K562 (cell line): ENCODE results near the gene MRPL9. TPM values are rescaled to one million over a fixed set of nuclear protein-coding genes. Genes with fewer than 3 reads are reported as not detected.

Source experiments
- BACH1 ChIP-seq: fragments of 200-800 bp; sonication (Bioruptor generic); IDR thresholded peaks from 2 replicates; pipeline ENCODE4 v1.6.1; 2016; ENCODE audit warnings: missing genetic modification characterization, missing compliant biosample characterization
- BRCA1 ChIP-seq, 2 experiments: fragments of 450-650 bp in 1 of 2; sonication (generic) in 1 of 2; formaldehyde crosslinking in 1 of 2; IDR thresholded peaks; 2 replicates each; pipeline versions ENCODE4 v1.5.0 to v1.6.1; 2017 to 2020; ENCODE audit warnings: mild to moderate bottlenecking in 1 of 2, missing genetic modification reagents in 1 of 2
- CBX8 ChIP-seq: fragments of 200-600 bp; sonication (generic); IDR thresholded peaks from 2 replicates; pipeline ENCODE4 v1.6.1; 2012; ENCODE audit warnings: borderline replicate concordance, mixed run types, low read depth, mild to moderate bottlenecking, moderate library complexity, mixed read lengths, low read length, control low read depth, inconsistent platforms; ENCODE audit not compliant: poor library complexity, severe bottlenecking; ENCODE audit errors: extremely low read depth
- E2F8 ChIP-seq: fragments of 450-650 bp; IDR thresholded peaks from 2 replicates; pipeline ENCODE4 v1.7.1; 2018; ENCODE audit warnings: mild to moderate bottlenecking, low read depth; ENCODE audit not compliant: partially characterized antibody
- EGR1 ChIP-seq: fragments of 450-650 bp; conservative IDR thresholded peaks from 2 replicates; pipeline ENCODE4 v1.6.1; 2017; ENCODE audit warnings: mild to moderate bottlenecking
- ELF1 ChIP-seq: fragments of 200-800 bp; sonication (Bioruptor generic); IDR thresholded peaks from 2 replicates; pipeline ENCODE4 v1.6.1; 2016; ENCODE audit warnings: missing genetic modification characterization, missing compliant biosample characterization
- GABPB2 ChIP-seq: fragments of 250-450 bp; sonication (Bioruptor Pico); conservative IDR thresholded peaks from 2 replicates; pipeline ENCODE4 v1.5.1; 2021; ENCODE audit warnings: mild to moderate bottlenecking
- KDM1A ChIP-seq, 2 experiments: fragments of 450-650 bp; IDR thresholded peaks; 2 replicates each; pipeline ENCODE4 v1.6.1; 2016; ENCODE audit warnings: mild to moderate bottlenecking in 2 of 2
- NCOA2 ChIP-seq, 2 experiments: fragments of 450-650 bp; IDR thresholded peaks; 2 replicates each; pipeline ENCODE4 v1.6.1; 2018; ENCODE audit warnings: mild to moderate bottlenecking in 2 of 2, moderate library complexity in 1 of 2; ENCODE audit not compliant: partially characterized antibody in 2 of 2
- NFXL1 ChIP-seq: fragments of 450-650 bp; formaldehyde crosslinking; IDR thresholded peaks from 2 replicates; pipeline ENCODE4 v1.4.0; 2021; ENCODE audit warnings: mild to moderate bottlenecking
- NRF1 ChIP-seq, 2 experiments: fragments of 450-650 bp; IDR thresholded peaks in 1 of 2; conservative IDR thresholded peaks in 1 of 2; 2 replicates each; pipeline ENCODE4 v1.6.1; 2014; ENCODE audit warnings: mild to moderate bottlenecking in 2 of 2
- PCBP2 ChIP-seq: fragments of 200-400 bp; formaldehyde crosslinking; IDR thresholded peaks from 2 replicates; pipeline ENCODE4 v1.6.1; 2018; ENCODE audit warnings: low read length, low read depth, mild to moderate bottlenecking, moderate library complexity; ENCODE audit not compliant: poor library complexity, severe bottlenecking
- POLR2A ChIP-seq: fragments of 450-650 bp; conservative IDR thresholded peaks from 2 replicates; pipeline ENCODE4 v1.6.1; 2016
- RHOXF2B ChIP-seq: fragments of 250-450 bp; sonication (Bioruptor Pico); conservative IDR thresholded peaks from 2 replicates; pipeline ENCODE4 v1.5.1; 2021
- SAP30 ChIP-seq: fragments of 200-600 bp; sonication (generic); IDR thresholded peaks from 2 replicates; pipeline ENCODE4 v1.6.1; 2012; ENCODE audit warnings: borderline replicate concordance, low read depth, mild to moderate bottlenecking, moderate library complexity, low read length, control low read depth, inconsistent platforms; ENCODE audit not compliant: insufficient read depth, poor library complexity, severe bottlenecking
- SETDB1 ChIP-seq: IDR thresholded peaks from one replicate; pipeline ENCODE4 v1.6.1; 2012; ENCODE audit warnings: low read length, control low read depth, inconsistent platforms
- SNIP1 ChIP-seq: fragments of 450-650 bp; IDR thresholded peaks from 2 replicates; pipeline ENCODE4 v1.7.1; 2017; ENCODE audit warnings: low read depth, mild to moderate bottlenecking
- SOX6 ChIP-seq: fragments of 450-650 bp; IDR thresholded peaks from 2 replicates; pipeline ENCODE4 v1.6.1; 2014; ENCODE audit warnings: mild to moderate bottlenecking
- TCFL5 ChIP-seq: fragments of 250-450 bp; sonication (Bioruptor Pico); conservative IDR thresholded peaks from 2 replicates; pipeline ENCODE4 v1.6.1; 2021; ENCODE audit warnings: mild to moderate bottlenecking, moderate library complexity, matching md5 sums
- THRB ChIP-seq: fragments of 450-650 bp; formaldehyde crosslinking; conservative IDR thresholded peaks from 2 replicates; pipeline ENCODE4 v1.4.0; 2022; ENCODE audit warnings: mild to moderate bottlenecking, missing genetic modification characterization
- XRCC4 ChIP-seq: IDR thresholded peaks from one replicate; pipeline ENCODE4 v1.6.1; 2011; ENCODE audit not compliant: insufficient read depth, insufficient read length; ENCODE audit errors: extremely low read depth
- ZBED1 ChIP-seq: IDR thresholded peaks from 2 replicates; pipeline ENCODE4 v1.6.1; 2014
- ZFX ChIP-seq: sonication (generic); formaldehyde crosslinking; IDR thresholded peaks from 2 replicates; pipeline ENCODE4 v1.8.0; 2022; ENCODE audit warnings: mild to moderate bottlenecking, missing genetic modification reagents, moderate library complexity
- ZKSCAN1 ChIP-seq: fragments of 150-350 bp; IDR thresholded peaks from 2 replicates; pipeline ENCODE4 v1.6.1; 2016; ENCODE audit warnings: low read depth, low read length
- ZNF24 ChIP-seq: fragments of 450-650 bp; IDR thresholded peaks from 2 replicates; pipeline ENCODE4 v1.6.1; 2016
- ZNF766 ChIP-seq: fragments of 200-800 bp; sonication (Bioruptor generic); conservative IDR thresholded peaks from 2 replicates; pipeline ENCODE4 v1.6.1; 2016; ENCODE audit warnings: missing genetic modification characterization, missing compliant biosample characterization
- polyA plus RNA-seq, 8 experiments: library from polyadenylated mRNA; depleted of rRNA in 4 of 8; stranded (reverse) in 5 of 8; unstranded in 3 of 8; fragments of >200 nt; fragmentation: Nextera tagmentation in 2 of 8; fragmentation: Illumina TruSeq in 1 of 8; extraction: Ambion mirVana in 2 of 8; extraction: Trizol in 1 of 8; gene quantifications; 2 replicates each; pipeline versions ENCODE4 v1.2.1 to v1.2.3, GENCODE V29; 2011 to 2014; ENCODE audit warnings: inconsistent platforms in 1 of 8, missing spikeins in 1 of 8
- total RNA-seq, 7 experiments: library from RNA; depleted of rRNA in 6 of 7; stranded (reverse); fragments of >200 nt in 6 of 7; fragmentation: Illumina TruSeq in 2 of 7; extraction: Trizol in 2 of 7; gene quantifications; 2 replicates each; pipeline versions ENCODE4 v1.2.1 to v1.2.3, GENCODE V29; 2011 to 2021; ENCODE audit warnings: low replicate concordance in 1 of 7

Gene MRPL9
- total and polyA plus RNA-seq, 9 of the 15 experiments (the other 6 are each of a cell fraction or from before 2014, with no cell fraction given): 38.0 to 162 (median 111) TPM

- TF ChIP-seq BACH1: peak; percentile 67
- no peak for TF ChIP-seq TCFL5 (CRISPR knock-in tag)
- TF ChIP-seq NRF1 (conservative IDR thresholded peaks at IDR 0.05 in 1 of 2, IDR thresholded peaks at IDR 0.05 in 1 of 2): peak; percentile 83 to 85
- TF ChIP-seq NFXL1 (CRISPR knock-in tag): no peak
- TF ChIP-seq SAP30: no peak
- TF ChIP-seq SETDB1: no peak
- no peak for TF ChIP-seq CBX8
- no peak for TF ChIP-seq ELF1 (tag)
- no peak for TF ChIP-seq ZBED1
- TF ChIP-seq THRB (CRISPR knock-in tag): 0 out of 2 replicates have a peak, but pooled peaks have one; percentile 31
- no peak; the same call in 1 of the 2 replicates for TF ChIP-seq ZNF24
- TF ChIP-seq ZFX (CRISPR knock-in tag): peak; percentile 39; the same call in 1 of the 2 replicates
- peak; percentile 36; the same call in 1 of the 2 replicates for TF ChIP-seq ZKSCAN1
- no peak for TF ChIP-seq NCOA2 (IDR thresholded peaks at IDR 0.05; ENCODE audit: partially characterized antibody in 2 of 2)
- TF ChIP-seq SOX6: no peak
- no peak for TF ChIP-seq PCBP2
- no peak for TF ChIP-seq RHOXF2B (CRISPR knock-in tag)
- no peak for TF ChIP-seq SNIP1
- TF ChIP-seq E2F8: peak; percentile 52
- no peak for TF ChIP-seq XRCC4
- peak; percentile 65; the same call in 1 of the 2 replicates for TF ChIP-seq POLR2A
- peak; percentile 99 for TF ChIP-seq KDM1A (IDR thresholded peaks at IDR 0.05)
- no peak for TF ChIP-seq GABPB2 (CRISPR knock-in tag)
- peak; percentile 99 for TF ChIP-seq EGR1
- no peak for TF ChIP-seq BRCA1 (IDR thresholded peaks at IDR 0.05)
- no peak for TF ChIP-seq BRCA1 (CRISPR knock-in tag; IDR thresholded peaks at IDR 0.05)
- peak; percentile 54; the same call in 1 of the 2 replicates for TF ChIP-seq ZNF766 (CRISPR knock-in tag)
Observed at GRCh38 chr1:151790071-151790939, 27.0 kb upstream of the MRPL9 start, which contains the start of gene TDRKH (continued).
